B cell (primary cell): ENCODE data around the gene CD79A. TPM values are rescaled to one million over a fixed set of nuclear protein-coding genes. Genes with fewer than 3 reads are reported as not detected.

Experiments
- ATAC-seq: fragments of 200-7000 bp; cut with Tn5 transposase; one replicate; pipeline ENCODE4 v1.10.0; 2021; ENCODE audit warnings: low read depth, mild to moderate bottlenecking, moderate number of reproducible peaks, moderate library complexity
- CTCF ChIA-PET: fragments of 350-600 bp; sonication (Branson Sonifier 250); formaldehyde crosslinking; loops from one replicate; lab custom pipeline; 2021; ENCODE audit warnings: antibody characterized with exemption, inconsistent platforms; lab: Charles Lee
- POLR2A ChIA-PET: fragments of 350-600 bp; sonication (Branson Sonifier 250); formaldehyde crosslinking; loops from one replicate; lab custom pipeline; 2021; ENCODE audit warnings: antibody characterized with exemption; lab: Charles Lee
- DNase-seq: peaks from one replicate; pipeline ENCODE4 v3.0.0; 2013
- H2AFZ ChIP-seq: 2 replicates; pipeline ENCODE4 v1.6.1; 2012; ENCODE audit warnings: mild to moderate bottlenecking, low read depth, low read length; ENCODE audit not compliant: insufficient read depth, poor library complexity, severe bottlenecking
- H3K27ac ChIP-seq, 2 donors: 1 replicate in 1 of 2; 2 replicates in 1 of 2; pipeline ENCODE4 v1.5.1; 2012 to 2013; ENCODE audit warnings: low read length in 2 of 2, mild to moderate bottlenecking in 2 of 2, moderate library complexity in 1 of 2
- H3K27me3 ChIP-seq, 4 experiments: fragments of 200-600 bp in 1 of 4; sonication (generic) in 1 of 4; replicated peaks in 1 of 4; 1 replicate in 2 of 4; 2 replicates in 2 of 4; pipeline versions ENCODE4 v1.6.1 to v1.7.0; 2013 to 2016; ENCODE audit warnings: low read length in 3 of 4, mild to moderate bottlenecking in 2 of 4, mixed read lengths in 1 of 4, moderate library complexity in 1 of 4; ENCODE audit not compliant: insufficient read depth in 4 of 4, control insufficient read depth in 3 of 4; ENCODE audit errors: control extremely low read depth in 1 of 4
- H3K36me3 ChIP-seq, 2 experiments: replicated peaks in 1 of 2; 1 replicate in 1 of 2; 2 replicates in 1 of 2; pipeline versions ENCODE4 v1.6.1 to v1.7.1; 2013; ENCODE audit warnings: low read length in 1 of 2; ENCODE audit not compliant: insufficient read depth in 2 of 2, control insufficient read depth in 1 of 2; ENCODE audit errors: control extremely low read depth in 1 of 2, extremely low read depth in 1 of 2
- H3K4me1 ChIP-seq, 2 donors: fragments of 200-600 bp in 1 of 2; sonication (generic) in 1 of 2; 1 replicate in 1 of 2; 2 replicates in 1 of 2; pipeline versions ENCODE4 v1.5.1 to v1.6.1; 2013 to 2017; ENCODE audit warnings: low read length in 2 of 2; ENCODE audit not compliant: control insufficient read depth in 2 of 2, insufficient read depth in 2 of 2
- H3K4me2 ChIP-seq: replicated peaks from 2 replicates; pipeline ENCODE3; 2012; ENCODE audit warnings: mild to moderate bottlenecking, low read depth, low read length; ENCODE audit not compliant: poor library complexity, severe bottlenecking
- H3K4me3 ChIP-seq, 5 experiments: fragments of 200-600 bp in 1 of 5; sonication (generic) in 1 of 5; 1 replicate in 3 of 5; 2 replicates in 2 of 5; pipeline versions ENCODE4 v1.5.1 to v1.7.0; 2011 to 2016; ENCODE audit warnings: low read length in 4 of 5, mild to moderate bottlenecking in 4 of 5, low read depth in 2 of 5, control low read depth in 1 of 5, moderate library complexity in 1 of 5; ENCODE audit not compliant: insufficient read depth in 1 of 5; ENCODE audit errors: control extremely low read depth in 1 of 5, extremely low read depth in 1 of 5
- H3K79me2 ChIP-seq: fragments of 200-600 bp; sonication (generic); one replicate; pipeline ENCODE4 v1.6.0; 2016; ENCODE audit warnings: low read length; ENCODE audit not compliant: control insufficient read depth, insufficient read depth
- H3K9ac ChIP-seq: fragments of 200-600 bp; sonication (generic); 2 replicates; pipeline ENCODE4 v1.6.1; 2017; ENCODE audit warnings: mild to moderate bottlenecking, low read length, moderate library complexity
- H3K9me3 ChIP-seq, 3 donors: one replicate each; pipeline versions ENCODE4 v1.6.1 to v1.7.1; 2013; ENCODE audit warnings: low read length in 2 of 3; ENCODE audit not compliant: control insufficient read depth in 2 of 3, insufficient read depth in 1 of 3; ENCODE audit errors: control extremely low read depth in 1 of 3
- H4K20me1 ChIP-seq: 2 replicates; pipeline ENCODE4 v1.6.0; 2012; ENCODE audit warnings: mild to moderate bottlenecking, low read length; ENCODE audit not compliant: insufficient read depth, control insufficient read depth, poor library complexity, severe bottlenecking
- H3K27ac Mint-ChIP-seq: one replicate; pipeline ENCODE4 v1.8.0; 2021; ENCODE audit warnings: mixed read lengths
- H3K27me3 Mint-ChIP-seq: one replicate; pipeline ENCODE4 v1.8.0; 2021; ENCODE audit warnings: mixed read lengths
- H3K4me1 Mint-ChIP-seq: one replicate; pipeline ENCODE4 v1.8.0; 2021; ENCODE audit warnings: mixed read lengths
- H3K4me3 Mint-ChIP-seq: one replicate; pipeline ENCODE4 v1.8.0; 2021; ENCODE audit warnings: mixed read lengths
- H3K9me3 Mint-ChIP-seq: one replicate; pipeline ENCODE4 v1.8.0; 2022; ENCODE audit warnings: mixed read lengths; ENCODE audit not compliant: insufficient read depth
- EZH2 ChIP-seq: IDR thresholded peaks from 2 replicates; pipeline ENCODE4 v1.6.1; 2012; ENCODE audit warnings: borderline replicate concordance, low read depth, mild to moderate bottlenecking, moderate library complexity, low read length; ENCODE audit not compliant: insufficient read depth, poor library complexity, severe bottlenecking
- WGBS: methylation state at CpG from one replicate; pipeline ENCODE4 v1.1.5; 2013; ENCODE audit warnings: missing lambda C conversion rate; ENCODE audit not compliant: insufficient coverage; 5-methylcytosine and 5-hydroxymethylcytosine counted together
- intact Hi-C: fragments of 100-400 bp; cut with micrococcal nuclease; formaldehyde crosslinking; loops from one replicate; pipeline ENCODE4 v1.10.0; 2022
- polyA plus RNA-seq: library from polyadenylated mRNA; depleted of rRNA; stranded (reverse); fragments of >200 nt; gene quantifications from 2 replicates; pipeline ENCODE4 v1.2.3, GENCODE V29; 2012
- total RNA-seq, 2 donors: library from RNA; stranded (reverse); fragments of 120-200 nt in 1 of 2; gene quantifications; 1 replicate in 1 of 2; 2 replicates in 1 of 2; pipeline versions ENCODE4 v1.2.3 to v1.2.4, GENCODE V29; 2013 to 2022
- TF ChIP-seq, protein P1 (sequence below): fragments of 200-600 bp; IDR thresholded peaks from one replicate; pipeline ENCODE4 v1.8.0; 2022; ENCODE audit warnings: antibody characterized with exemption, mild to moderate bottlenecking

The CD79A gene
- total and polyA plus RNA-seq, 2 donors (not counting 1 experiment from before 2014, with no cell fraction given) = 1,280 to 1,471 TPM

DNA sequence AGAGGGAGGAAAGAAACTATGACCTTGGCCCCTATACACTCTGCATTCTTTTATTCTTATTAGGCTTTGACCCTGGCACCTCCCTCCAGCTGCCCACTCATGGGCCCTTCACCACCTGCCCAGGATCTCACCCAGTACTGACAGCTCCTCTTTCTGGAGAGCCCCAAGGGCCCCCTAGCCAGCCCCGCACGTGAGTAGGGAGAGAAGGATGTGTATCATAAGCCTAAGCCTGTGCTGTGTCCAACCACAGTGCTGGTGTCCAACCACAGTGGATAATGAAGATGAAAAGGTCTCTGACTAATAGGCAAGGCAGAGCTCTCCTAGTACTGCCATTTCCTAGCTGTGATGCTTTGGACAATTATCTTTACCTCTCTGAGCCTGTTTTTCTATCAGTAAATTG lies 28.0 kb upstream of the CD79A start:
- TF ChIP-seq EZH2 = no peak
- TF ChIP-seq, protein P1, sequence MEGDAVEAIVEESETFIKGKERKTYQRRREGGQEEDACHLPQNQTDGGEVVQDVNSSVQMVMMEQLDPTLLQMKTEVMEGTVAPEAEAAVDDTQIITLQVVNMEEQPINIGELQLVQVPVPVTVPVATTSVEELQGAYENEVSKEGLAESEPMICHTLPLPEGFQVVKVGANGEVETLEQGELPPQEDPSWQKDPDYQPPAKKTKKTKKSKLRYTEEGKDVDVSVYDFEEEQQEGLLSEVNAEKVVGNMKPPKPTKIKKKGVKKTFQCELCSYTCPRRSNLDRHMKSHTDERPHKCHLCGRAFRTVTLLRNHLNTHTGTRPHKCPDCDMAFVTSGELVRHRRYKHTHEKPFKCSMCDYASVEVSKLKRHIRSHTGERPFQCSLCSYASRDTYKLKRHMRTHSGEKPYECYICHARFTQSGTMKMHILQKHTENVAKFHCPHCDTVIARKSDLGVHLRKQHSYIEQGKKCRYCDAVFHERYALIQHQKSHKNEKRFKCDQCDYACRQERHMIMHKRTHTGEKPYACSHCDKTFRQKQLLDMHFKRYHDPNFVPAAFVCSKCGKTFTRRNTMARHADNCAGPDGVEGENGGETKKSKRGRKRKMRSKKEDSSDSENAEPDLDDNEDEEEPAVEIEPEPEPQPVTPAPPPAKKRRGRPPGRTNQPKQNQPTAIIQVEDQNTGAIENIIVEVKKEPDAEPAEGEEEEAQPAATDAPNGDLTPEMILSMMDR = no peak
- ChIA-PET CTCF (interaction anchor here (0.9 to 1.5 kb wide), 3 partner anchors 10 to 56 kb away, joined by 3 to 5 read pairs (median 4); partner anchors contain the start of gene RPS19), POLR2A (interaction anchor here (0.6 kb wide), 1 partner anchor 164 kb away, joined by 3 read pairs; no protein-coding TSS in a partner anchor)

DNA sequence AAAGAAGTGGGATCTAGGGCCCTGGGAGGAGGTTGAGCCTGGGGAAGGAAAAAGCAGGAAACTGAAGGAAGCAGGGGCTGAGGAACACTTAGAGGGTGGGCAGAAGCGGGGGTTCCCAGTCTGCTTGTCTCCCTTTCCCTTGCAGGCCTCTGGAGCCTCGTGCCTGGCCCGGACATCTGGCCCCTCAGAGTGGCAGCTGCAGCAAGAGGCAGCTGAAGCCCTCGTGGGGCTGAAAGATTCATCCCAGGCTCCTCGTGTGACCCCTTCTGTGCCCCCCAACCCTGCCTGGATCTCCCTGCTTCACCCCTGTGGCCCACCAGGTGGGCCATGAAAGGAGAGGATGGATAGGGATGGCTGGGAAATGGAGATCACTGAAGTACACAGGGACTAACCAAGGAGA lies 26.7 kb upstream of the CD79A start:
- Histone ChIP-seq H3K4me1 (no peaks in the 10 kb centered on the region), H3K9ac (no peak overlapping the region), H3K36me3 (no peaks in the 10 kb centered on the region), H3K9me3 (no peaks in the 10 kb centered on the region), H3K27ac (no peak overlapping the region), H2AFZ (no peak overlapping the region), H3K4me2 (no peak overlapping the region), H3K79me2 (no peaks in the 10 kb centered on the region), H3K27me3 (no peaks in the 10 kb centered on the region), H4K20me1 (no peaks in the 10 kb centered on the region), H3K4me3 (no peak overlapping the region)
- ATAC-seq = no peak
- no peak for DNase-seq
- TF ChIP-seq EZH2 = no peak
- TF ChIP-seq, protein P1 = no peak
- H3K4me1 Mint-ChIP-seq = no peaks in the 10 kb centered on the region
- POLR2A ChIA-PET = no interaction called here
- H3K27ac Mint-ChIP-seq = no peak overlapping the region
- H3K9me3 Mint-ChIP-seq = no peaks in the 10 kb centered on the region
- H3K4me3 Mint-ChIP-seq = no peak overlapping the region
- CTCF ChIA-PET = interaction anchor here (1.2 kb wide), 1 partner anchor 9 kb away, joined by 3 read pairs; no protein-coding TSS in a partner anchor
- WGBS = 89% methylated on average over 1 of the region's 5 CpGs
- peaks cover 8% of the 10 kb centered on the region for H3K27me3 Mint-ChIP-seq
- intact Hi-C loops = no loop called here

More for the DNA sequence above, 28.0 kb upstream of the CD79A start:
- Histone ChIP-seq H4K20me1 (no peaks in the 10 kb centered on the region), H3K4me1 (no peaks in the 10 kb centered on the region), H3K27ac (no peak overlapping the region), H3K9me3 (peaks cover 0 to 8% (median 0%) of the 10 kb centered on the region in 3 donors), H3K4me2 (no peak overlapping the region), H3K36me3 (no peaks in the 10 kb centered on the region), H3K27me3 (no peaks in the 10 kb centered on the region), H3K79me2 (no peaks in the 10 kb centered on the region), H3K4me3 (no peak overlapping the region), H2AFZ (no peak overlapping the region), H3K9ac (no peak overlapping the region)
- H3K4me1 Mint-ChIP-seq = no peaks in the 10 kb centered on the region
- no CpG with 5 or more reads among the region's 2 CpGs for WGBS
- ATAC-seq (no peak), DNase-seq (no peak)
- no peak overlapping the region for H3K27ac Mint-ChIP-seq
- intact Hi-C loops = no loop called here
- no peak overlapping the region for H3K4me3 Mint-ChIP-seq
- peaks cover 8% of the 10 kb centered on the region for H3K27me3 Mint-ChIP-seq
- H3K9me3 Mint-ChIP-seq = no peaks in the 10 kb centered on the region
